Mesendoderm (in vitro differentiated cells): ENCODE measurements around the gene GLRX5.

Source experiments
- DNase-seq: peaks from one replicate; pipeline ENCODE4 v3.0.0; 2013
- H2AK5ac ChIP-seq: 2 replicates; pipeline ENCODE4 v1.6.1; 2013; ENCODE audit warnings: low read length, inconsistent platforms
- H2BK120ac ChIP-seq: 2 replicates; pipeline ENCODE4 v1.6.1; 2013; ENCODE audit warnings: low read depth, mild to moderate bottlenecking, low read length, moderate library complexity, mixed read lengths
- H2BK15ac ChIP-seq: replicated peaks from 2 replicates; pipeline ENCODE4 v1.6.1; 2013; ENCODE audit warnings: low read depth, mild to moderate bottlenecking, moderate library complexity
- H2BK5ac ChIP-seq: 2 replicates; pipeline ENCODE4 v1.6.1; 2013; ENCODE audit warnings: low read length, inconsistent platforms
- H3K18ac ChIP-seq: 2 replicates; pipeline ENCODE4 v1.6.1; 2013; ENCODE audit warnings: mild to moderate bottlenecking, low read length, mixed read lengths
- H3K23ac ChIP-seq: one replicate; pipeline ENCODE4 v1.6.1; 2013; ENCODE audit warnings: low read length
- H3K27ac ChIP-seq: 2 replicates; pipeline ENCODE4 v1.5.1; 2013; ENCODE audit warnings: low read depth, mild to moderate bottlenecking, inconsistent platforms, low read length, moderate library complexity
- H3K27me3 ChIP-seq: 2 replicates; pipeline ENCODE4 v1.6.1; 2013; ENCODE audit warnings: low read length, control low read depth, mild to moderate bottlenecking, inconsistent platforms; ENCODE audit not compliant: insufficient read depth, poor library complexity
- H3K36me3 ChIP-seq: 2 replicates; pipeline ENCODE4 v1.6.1; 2013; ENCODE audit warnings: low read length, inconsistent platforms; ENCODE audit not compliant: control insufficient read depth, insufficient read depth
- H3K4ac ChIP-seq: one replicate; pipeline ENCODE4 v1.6.1; 2013; ENCODE audit warnings: low read depth, mild to moderate bottlenecking, low read length, moderate library complexity
- H3K4me1 ChIP-seq: 2 replicates; pipeline ENCODE4 v1.6.1; 2013; ENCODE audit warnings: low read depth, low read length, inconsistent platforms; ENCODE audit not compliant: control insufficient read depth
- H3K4me2 ChIP-seq: 2 replicates; pipeline ENCODE4 v1.6.1; 2013; ENCODE audit warnings: low read length
- H3K4me3 ChIP-seq: 2 replicates; pipeline ENCODE4 v1.5.1; 2013; ENCODE audit warnings: mild to moderate bottlenecking, low read length
- H3K56ac ChIP-seq: one replicate; pipeline ENCODE4 v1.6.1; 2013; ENCODE audit warnings: low read length
- H3K79me1 ChIP-seq: 2 replicates; pipeline ENCODE4 v1.6.1; 2013; ENCODE audit warnings: low read length, inconsistent platforms
- H3K79me2 ChIP-seq: 2 replicates; pipeline ENCODE4 v1.6.1; 2013; ENCODE audit warnings: mild to moderate bottlenecking, low read length; ENCODE audit not compliant: control insufficient read depth, insufficient read depth
- H3K9ac ChIP-seq: 2 replicates; pipeline ENCODE4 v1.6.1; 2013; ENCODE audit warnings: low read length, inconsistent platforms
- H4K5ac ChIP-seq: one replicate; pipeline ENCODE4 v1.6.1; 2013; ENCODE audit warnings: low read length
- H4K8ac ChIP-seq: one replicate; pipeline ENCODE4 v1.6.1; 2013; ENCODE audit warnings: low read depth, mild to moderate bottlenecking, control low read depth, low read length, moderate library complexity
- WGBS: extraction: QIAGEN DNeasy Blood & Tissue Kit; methylation state at CpG from one replicate; pipeline ENCODE4 v1.1.7; 2013; ENCODE audit warnings: low lambda C conversion rate, missing lambda C conversion rate; ENCODE audit not compliant: insufficient coverage; ENCODE audit errors: extremely low coverage; 5-methylcytosine and 5-hydroxymethylcytosine counted together

The GLRX5 gene

DNA sequence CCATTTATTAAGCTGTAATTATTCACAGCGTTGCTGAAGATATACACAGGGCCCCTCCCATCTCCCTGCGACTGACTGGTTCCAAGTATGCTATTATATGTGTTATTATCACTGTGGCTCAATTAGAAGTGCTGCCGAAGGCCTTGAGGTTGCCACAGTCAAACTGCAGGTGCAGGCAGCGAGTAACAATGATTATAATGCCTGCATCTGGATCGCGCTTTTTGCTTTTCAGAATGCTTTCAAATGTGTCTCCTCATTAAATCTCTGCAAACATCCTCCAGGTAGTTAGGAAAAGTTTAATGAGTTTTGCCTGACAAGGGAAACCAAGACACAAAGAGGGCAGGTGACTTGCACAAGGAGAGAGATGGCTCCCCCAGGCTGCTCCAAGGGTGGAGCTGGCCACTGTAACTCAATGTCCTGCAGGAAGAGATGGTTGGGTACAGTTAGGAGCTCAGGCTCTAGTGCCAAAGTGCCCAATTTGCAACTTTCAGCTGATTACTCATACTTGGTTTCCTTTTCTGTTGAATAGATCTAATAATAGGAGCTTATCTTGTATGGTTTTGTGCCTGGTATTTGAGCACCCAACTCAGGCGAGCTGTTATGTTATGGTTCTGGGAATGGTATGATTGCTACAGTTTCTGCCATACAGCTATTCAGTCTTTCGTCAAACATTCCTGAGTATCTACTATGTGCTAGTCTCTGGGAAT is 16.7 kb upstream of the GLRX5 start:
- Histone ChIP-seq H2BK15ac (no peak overlapping the region), H3K27ac (no peak overlapping the region), H4K5ac (no peak overlapping the region), H3K36me3 (no peaks in the 10 kb centered on the region), H3K9ac (no peak overlapping the region), H3K79me1 (no peaks in the 10 kb centered on the region), H2AK5ac (no peak overlapping the region), H3K4me3 (no peak overlapping the region), H3K56ac (no peak overlapping the region), H4K8ac (no peak overlapping the region), H2BK5ac (no peak overlapping the region), H2BK120ac (no peak overlapping the region), H3K27me3 (no peaks in the 10 kb centered on the region), H3K23ac (no peak overlapping the region), H3K79me2 (no peaks in the 10 kb centered on the region), H3K4ac (no peak overlapping the region), H3K18ac (no peak overlapping the region), H3K4me2 (no peak overlapping the region), H3K4me1 (peaks cover 7% of the 10 kb centered on the region)
- DNase-seq, result no peak
- WGBS, result no CpG with 5 or more reads among the region's 8 CpGs

- Histone ChIP-seq H3K27ac (no peak overlapping the region), H2BK5ac (no peak overlapping the region), H3K27me3 (no peaks in the 10 kb centered on the region), H3K56ac (no peak overlapping the region), H3K4ac (no peak overlapping the region), H3K23ac (no peak overlapping the region), H3K36me3 (no peaks in the 10 kb centered on the region), H3K4me1 (peaks cover 5% of the 10 kb centered on the region), H3K9ac (no peak overlapping the region), H4K8ac (no peak overlapping the region), H4K5ac (no peak overlapping the region), H3K79me1 (no peaks in the 10 kb centered on the region), H3K79me2 (no peaks in the 10 kb centered on the region), H3K4me3 (no peak overlapping the region), H3K4me2 (no peak overlapping the region), H2AK5ac (no peak overlapping the region), H2BK15ac (no peak overlapping the region), H3K18ac (no peak overlapping the region), H2BK120ac (no peak overlapping the region)
- WGBS, result no CpG with 5 or more reads among the region's 6 CpGs
- DNase-seq, result no peak
Measured at GRCh38 chr14:95519699-95520098, 15.2 kb upstream of the GLRX5 start.

DNA sequence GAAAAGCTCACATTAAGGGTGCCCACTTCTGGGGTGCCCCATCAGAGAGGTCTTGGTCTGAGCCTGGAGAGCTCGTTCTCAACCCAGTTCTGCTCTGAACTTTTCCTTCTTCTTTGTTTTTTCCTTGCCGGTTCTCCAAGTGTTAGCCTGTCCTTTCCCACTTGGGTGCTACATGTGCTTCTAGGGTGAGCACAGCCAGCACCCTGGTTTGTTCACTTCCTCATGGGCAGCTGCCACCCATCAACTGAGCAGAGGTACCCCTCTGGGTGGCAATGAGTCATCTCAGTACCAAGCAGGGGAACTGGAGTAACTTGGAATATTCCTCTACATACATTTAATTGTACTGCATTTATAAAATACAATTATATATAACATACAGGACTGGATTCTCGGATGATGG is 14.5 kb upstream of the GLRX5 start:
- H3K27me3 ChIP-seq, result no peaks in the 10 kb centered on the region
- no peak overlapping the region for H4K5ac ChIP-seq
- no peak overlapping the region for H3K4me2 ChIP-seq
- H3K79me2 ChIP-seq, result no peaks in the 10 kb centered on the region
- no peak overlapping the region for H4K8ac ChIP-seq
- H3K36me3 ChIP-seq, result no peaks in the 10 kb centered on the region
- H3K18ac ChIP-seq, result no peak overlapping the region
- H2BK5ac ChIP-seq, result no peak overlapping the region
- DNase-seq, result no peak
- H3K9ac ChIP-seq, result no peak overlapping the region
- no peak overlapping the region for H3K27ac ChIP-seq
- H3K4me3 ChIP-seq, result no peak overlapping the region
- no peak overlapping the region for H3K56ac ChIP-seq
- no peak overlapping the region for H2AK5ac ChIP-seq
- no peaks in the 10 kb centered on the region for H3K79me1 ChIP-seq
- H3K4ac ChIP-seq, result no peak overlapping the region
- no peak overlapping the region for H2BK120ac ChIP-seq
- H3K23ac ChIP-seq, result no peak overlapping the region
- WGBS, result no CpG with 5 or more reads among the region's 3 CpGs
- peaks cover 2% of the 10 kb centered on the region for H3K4me1 ChIP-seq
- no peak overlapping the region for H2BK15ac ChIP-seq

- no peak overlapping the region for H3K18ac ChIP-seq
- WGBS, result no CpG with 5 or more reads among the region's 4 CpGs
- no peaks in the 10 kb centered on the region for H3K4me1 ChIP-seq
Measured at GRCh38 chr14:95521001-95521400, 13.8 kb upstream of the GLRX5 start.

DNA sequence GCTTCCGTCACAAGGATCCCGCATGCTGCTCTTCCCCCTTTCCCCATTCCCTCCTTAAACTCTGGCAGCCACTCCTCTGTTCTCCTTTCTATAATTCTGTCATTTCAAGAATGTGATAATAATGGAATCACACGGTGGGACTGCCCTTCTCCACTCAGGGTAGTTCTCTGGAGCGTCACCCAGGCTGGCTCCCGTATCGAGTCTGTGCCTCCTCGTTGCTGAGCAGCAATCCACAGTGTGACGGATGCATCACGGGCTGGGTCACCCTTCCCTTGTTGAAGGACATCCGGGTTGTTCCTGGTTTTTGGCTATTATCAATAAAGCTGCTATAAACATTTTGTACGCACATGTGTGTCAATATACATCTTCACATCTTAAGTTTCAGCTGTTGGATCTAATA is 12.7 kb upstream of the GLRX5 start:
- no peak overlapping the region for H3K4ac ChIP-seq
- WGBS, result no CpG with 5 or more reads among the region's 11 CpGs
- H3K27ac ChIP-seq, result no peak overlapping the region
- H4K8ac ChIP-seq, result no peak overlapping the region
- H3K56ac ChIP-seq, result no peak overlapping the region
- H3K23ac ChIP-seq, result no peak overlapping the region
- no peaks in the 10 kb centered on the region for H3K27me3 ChIP-seq
- no peaks in the 10 kb centered on the region for H3K4me1 ChIP-seq
- H3K18ac ChIP-seq, result no peak overlapping the region
- H3K4me3 ChIP-seq, result no peak overlapping the region
- H2AK5ac ChIP-seq, result no peak overlapping the region
- no peaks in the 10 kb centered on the region for H3K79me2 ChIP-seq
- H3K79me1 ChIP-seq, result no peaks in the 10 kb centered on the region
- DNase-seq, result no peak
- H3K36me3 ChIP-seq, result no peaks in the 10 kb centered on the region
- no peak overlapping the region for H2BK120ac ChIP-seq
- H4K5ac ChIP-seq, result no peak overlapping the region
- no peak overlapping the region for H2BK5ac ChIP-seq
- H3K4me2 ChIP-seq, result no peak overlapping the region
- no peak overlapping the region for H2BK15ac ChIP-seq
- no peak overlapping the region for H3K9ac ChIP-seq

More at GRCh38 chr14:95521001-95521400, 13.8 kb upstream of the GLRX5 start:
- Histone ChIP-seq H3K79me1 (no peaks in the 10 kb centered on the region), H3K56ac (no peak overlapping the region), H2BK5ac (no peak overlapping the region), H3K23ac (no peak overlapping the region), H3K9ac (no peak overlapping the region), H3K4me3 (no peak overlapping the region), H2AK5ac (no peak overlapping the region), H4K5ac (no peak overlapping the region), H3K27ac (no peak overlapping the region), H4K8ac (no peak overlapping the region), H3K79me2 (no peaks in the 10 kb centered on the region), H3K36me3 (no peaks in the 10 kb centered on the region), H3K4ac (no peak overlapping the region), H2BK120ac (no peak overlapping the region), H2BK15ac (no peak overlapping the region), H3K27me3 (no peaks in the 10 kb centered on the region), H3K4me2 (no peak overlapping the region)
- no peak for DNase-seq

DNA sequence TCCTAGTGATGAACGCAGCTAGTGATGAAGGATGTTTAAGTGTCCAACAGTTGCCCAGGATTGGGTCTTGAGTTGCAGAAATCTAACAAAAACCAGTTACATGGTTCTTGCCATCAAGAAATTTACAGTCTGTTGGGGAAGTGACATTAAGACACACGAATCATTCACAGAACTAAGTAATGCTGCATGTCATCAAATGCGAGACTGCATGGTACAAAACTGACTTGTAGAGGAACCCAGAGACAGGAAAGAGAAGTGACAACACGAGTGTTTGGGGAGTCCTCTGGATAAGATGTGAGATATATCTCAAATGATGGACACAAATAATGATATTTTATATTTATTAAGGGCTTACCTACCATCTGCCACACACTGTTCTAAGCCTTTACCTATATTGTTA is 12.3 kb upstream of the GLRX5 start:
- Histone ChIP-seq H3K4me3 (no peak overlapping the region), H2BK5ac (no peak overlapping the region), H3K56ac (no peak overlapping the region), H2AK5ac (no peak overlapping the region), H3K27ac (no peak overlapping the region), H3K4me2 (no peak overlapping the region), H3K4ac (no peak overlapping the region), H3K23ac (no peak overlapping the region), H3K27me3 (no peaks in the 10 kb centered on the region), H4K5ac (no peak overlapping the region), H3K79me1 (no peaks in the 10 kb centered on the region), H3K79me2 (no peaks in the 10 kb centered on the region), H3K18ac (no peak overlapping the region), H3K9ac (no peak overlapping the region), H2BK15ac (no peak overlapping the region), H4K8ac (no peak overlapping the region), H3K36me3 (no peaks in the 10 kb centered on the region), H3K4me1 (no peaks in the 10 kb centered on the region), H2BK120ac (no peak overlapping the region)
- DNase-seq, result no peak
- no CpG with 5 or more reads among the region's 4 CpGs for WGBS
